ENCODE results near the gene OR2V2.

GRCh38 chr5:181161534-181162175 lies 14.3 kb downstream of the OR2V2 start:
- TF ChIP-seq POLR2A (IDR thresholded peaks at IDR 0.05) (no peak), CTCF (IDR thresholded peaks at IDR 0.05) (no peak), POLR2AphosphoS5 (IDR thresholded peaks at IDR 0.05) (no peak)

All from breast epithelium (tissue), 3 donors.